NCI-H524 treated with DMSO at 0.1 percent for 48 hours (cell line): Measurements from ENCODE around the gene ATP8B1.

Experiments
- DNase-seq: peaks from one replicate; lab custom pipeline; 2025; lab: John Stamatoyannopoulos, UW

Gene ATP8B1

DNA sequence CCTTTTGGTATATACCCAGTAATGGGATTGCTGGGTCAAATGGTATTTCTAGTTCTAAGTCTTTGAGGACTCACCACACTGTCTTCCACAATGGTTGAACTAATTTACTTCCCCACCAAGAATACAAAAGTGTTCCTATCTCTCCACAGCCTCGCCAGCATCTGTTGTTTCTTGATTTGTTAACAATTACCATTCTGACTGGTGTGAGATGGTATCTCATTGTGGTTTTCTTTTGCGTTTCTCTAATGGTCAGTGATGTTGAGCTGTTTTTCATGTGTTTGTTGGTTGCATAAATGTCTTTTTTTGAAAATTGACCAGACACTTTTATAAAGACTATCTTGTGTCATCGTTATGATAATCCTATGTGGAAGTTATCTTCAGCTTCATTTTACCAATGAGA is 16.0 kb upstream of the ATP8B1 start:
- DNase-seq: no peak

DNA sequence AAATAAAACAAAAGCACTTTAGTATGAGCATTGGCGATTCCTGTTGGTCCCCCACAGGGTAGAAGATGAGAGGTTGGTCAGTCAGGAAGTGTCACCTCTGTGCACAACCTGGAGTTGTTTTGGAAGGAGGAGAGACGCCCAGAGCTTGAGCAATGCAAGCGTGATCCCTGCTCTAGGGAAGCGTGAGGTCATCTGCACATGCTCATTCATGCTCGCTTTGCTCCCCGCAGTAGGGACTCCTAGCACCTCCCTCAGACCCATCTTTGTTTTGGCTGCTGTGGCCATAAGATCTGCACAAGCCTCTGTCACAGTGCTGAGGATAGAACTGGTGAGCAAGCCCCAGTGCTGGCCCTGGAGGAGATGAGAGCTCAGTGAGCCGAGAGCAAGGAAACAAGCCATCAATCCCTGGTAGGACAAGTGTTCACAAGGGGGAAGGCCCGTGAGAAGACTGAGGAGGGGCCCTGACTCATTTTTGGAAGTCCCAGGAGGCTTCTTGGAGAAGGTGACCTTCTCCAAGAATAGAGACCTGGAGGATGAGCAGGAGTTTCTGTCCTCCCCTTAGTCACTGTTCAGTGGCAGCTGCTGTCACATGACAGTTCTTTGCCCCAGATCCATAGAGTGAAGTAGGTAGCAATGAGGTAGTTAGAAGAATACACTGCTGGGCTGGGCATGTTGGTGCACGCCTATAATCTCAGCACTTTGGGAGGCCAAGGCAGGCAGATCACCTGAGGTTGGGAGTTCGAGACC is 13.3 kb upstream of the ATP8B1 start:
- DNase-seq: no peak

DNA sequence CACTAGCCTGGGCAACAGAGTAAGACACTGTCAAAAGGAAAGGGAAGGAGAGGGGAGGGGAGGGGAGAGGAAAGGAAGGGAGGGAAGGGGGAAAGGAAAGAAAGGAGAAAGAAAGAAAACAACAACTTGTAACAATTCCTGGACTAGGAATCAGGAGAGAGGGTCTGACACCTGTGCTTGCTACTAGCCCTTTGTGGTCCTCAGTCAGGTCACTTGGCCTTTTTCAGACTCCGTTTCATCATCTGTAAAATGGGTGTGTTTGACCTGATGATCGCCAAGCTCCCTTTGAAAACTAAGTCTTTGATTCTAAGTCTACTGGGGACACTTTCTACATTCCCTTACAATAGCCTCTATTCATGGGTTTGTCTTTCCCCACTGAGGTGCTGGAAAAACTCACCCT is 11.4 kb upstream of the ATP8B1 start:
- DNase-seq: no peak

DNA sequence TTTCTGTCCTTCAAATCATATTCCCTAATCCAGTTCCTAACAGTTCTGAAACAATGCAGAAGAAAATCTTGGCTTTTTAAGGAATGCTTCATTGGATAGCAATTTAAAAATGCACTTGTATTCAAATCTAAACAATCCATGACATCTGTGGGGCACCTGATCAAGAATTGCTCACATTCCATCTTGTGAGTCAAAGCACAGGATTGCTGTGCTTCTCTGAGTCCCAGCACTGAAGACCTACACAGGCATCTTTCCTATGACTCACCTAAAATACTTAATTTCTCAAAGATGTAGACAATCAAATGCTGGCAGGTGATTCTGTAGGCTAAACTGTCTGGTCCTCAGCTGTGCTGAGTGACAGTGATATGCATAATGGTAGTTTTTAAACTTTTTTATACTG is 10.1 kb upstream of the ATP8B1 start:
- DNase-seq: no peak

DNA sequence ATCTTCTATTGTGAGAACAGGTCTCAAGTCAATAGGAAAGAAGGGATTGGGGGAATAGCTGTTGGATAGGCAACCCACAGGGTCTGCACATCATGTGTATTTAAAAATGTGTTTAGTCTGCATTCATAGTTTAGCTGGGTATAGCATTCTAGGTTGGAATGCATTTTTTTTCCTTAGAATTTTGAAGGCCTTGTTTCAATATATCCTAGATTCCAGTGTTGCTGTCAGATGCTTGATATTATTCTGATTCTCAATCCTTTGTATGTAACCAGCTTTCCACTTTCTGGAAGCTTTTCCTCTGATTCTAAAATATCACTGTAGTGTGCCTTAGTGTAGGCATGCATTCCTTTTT is 9.0 kb upstream of the ATP8B1 start:
- DNase-seq: no peak

DNA sequence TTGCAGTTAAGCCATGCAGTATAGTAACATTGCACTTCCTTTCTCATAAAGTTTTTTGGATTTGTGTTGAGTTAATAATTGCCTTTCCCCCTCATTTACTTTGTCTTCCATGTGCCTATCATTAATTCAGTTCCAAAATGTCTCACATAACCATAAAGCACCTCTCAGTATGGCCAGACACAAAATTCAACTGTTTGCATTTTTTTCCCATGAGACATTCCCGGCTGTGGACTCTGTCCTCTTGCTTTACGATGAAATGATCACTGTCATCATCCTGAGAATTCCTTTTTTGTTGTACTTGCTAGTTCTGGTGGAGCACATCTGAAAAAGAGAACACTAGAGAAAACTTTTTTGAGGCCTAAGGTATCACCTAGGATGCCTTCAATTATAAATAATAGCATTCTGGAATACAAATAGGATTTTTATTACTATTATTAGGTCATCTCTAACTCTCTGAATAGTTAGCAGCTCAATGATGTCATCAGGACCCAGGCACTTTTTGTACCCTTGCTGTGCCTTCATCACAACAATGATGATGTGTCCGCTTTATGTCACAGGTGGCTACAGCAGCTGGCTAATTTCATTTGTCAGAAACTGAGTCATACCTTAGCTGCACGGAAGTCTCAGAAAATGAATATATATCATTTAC is 8.5 kb upstream of the ATP8B1 start:
- no peak for DNase-seq

DNA sequence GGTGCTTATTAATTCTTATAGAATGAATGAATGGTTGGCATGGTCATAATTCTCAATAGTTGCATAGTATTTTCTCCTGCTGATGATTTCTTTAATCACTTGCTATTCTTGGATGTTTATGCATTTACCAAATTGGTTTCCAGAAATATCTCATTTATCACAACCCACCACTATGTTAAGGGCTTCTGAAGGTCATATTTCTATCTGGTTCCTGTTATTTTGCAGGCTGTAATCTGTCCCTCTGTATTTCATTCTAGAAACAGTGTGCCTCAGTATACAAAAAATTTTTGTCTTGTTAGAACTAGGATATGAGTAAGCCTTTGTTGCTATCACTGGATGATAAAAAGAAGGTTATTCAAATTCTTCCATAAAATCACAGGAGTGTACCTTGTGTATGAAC is 6.1 kb upstream of the ATP8B1 start:
- no peak for DNase-seq

DNA sequence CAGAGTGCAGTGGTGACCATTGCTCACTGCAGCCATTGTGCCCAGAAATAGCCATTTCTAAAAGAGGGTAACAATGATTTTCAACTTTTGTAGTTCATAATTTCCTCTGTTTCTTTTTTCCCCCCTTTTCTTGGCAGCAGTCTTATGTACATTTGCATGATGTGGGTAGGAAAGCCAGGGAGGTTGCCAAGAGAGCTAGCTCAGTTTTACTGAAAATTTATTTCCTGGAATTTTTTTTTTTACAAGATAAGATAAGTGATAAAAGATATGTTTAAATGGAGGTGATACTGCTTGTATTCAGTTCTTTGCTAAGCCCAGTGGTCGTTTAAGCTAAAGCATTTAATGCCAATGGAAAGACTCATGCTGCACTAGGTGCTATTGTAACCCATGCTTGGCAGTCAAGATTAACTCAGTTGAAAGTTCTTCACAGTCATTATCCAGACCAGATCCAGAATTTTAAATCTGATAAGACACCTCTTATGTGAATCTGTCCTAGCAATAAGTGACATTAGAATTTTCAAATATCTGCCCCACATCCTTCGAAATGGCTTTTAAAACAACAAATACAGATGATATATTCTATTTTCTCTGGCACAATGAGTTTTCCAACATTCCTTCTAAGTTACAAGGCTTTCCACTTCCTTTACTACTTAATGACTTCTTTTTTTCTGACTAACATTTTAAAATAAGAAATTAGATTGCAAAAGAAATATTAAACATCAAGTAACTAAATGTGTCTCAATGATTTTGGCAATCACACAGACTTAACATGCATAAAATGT is 4.4 kb upstream of the ATP8B1 start:
- no peak for DNase-seq

DNA sequence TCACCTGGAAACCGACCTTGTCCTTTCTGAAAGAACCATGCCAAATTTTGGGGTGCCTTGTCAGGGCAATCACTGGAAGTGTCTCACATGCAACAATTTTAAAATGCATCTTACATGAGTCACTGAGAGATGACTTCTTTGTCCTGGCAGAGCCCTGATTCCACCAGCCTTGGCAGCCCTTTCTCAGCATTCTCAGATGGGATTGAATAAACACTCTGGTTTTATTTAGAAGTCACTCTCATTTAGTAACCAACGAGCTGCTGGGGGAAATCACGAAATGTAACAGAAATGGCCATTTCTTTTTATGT is 3.8 kb upstream of the ATP8B1 start:
- no peak for DNase-seq

DNA sequence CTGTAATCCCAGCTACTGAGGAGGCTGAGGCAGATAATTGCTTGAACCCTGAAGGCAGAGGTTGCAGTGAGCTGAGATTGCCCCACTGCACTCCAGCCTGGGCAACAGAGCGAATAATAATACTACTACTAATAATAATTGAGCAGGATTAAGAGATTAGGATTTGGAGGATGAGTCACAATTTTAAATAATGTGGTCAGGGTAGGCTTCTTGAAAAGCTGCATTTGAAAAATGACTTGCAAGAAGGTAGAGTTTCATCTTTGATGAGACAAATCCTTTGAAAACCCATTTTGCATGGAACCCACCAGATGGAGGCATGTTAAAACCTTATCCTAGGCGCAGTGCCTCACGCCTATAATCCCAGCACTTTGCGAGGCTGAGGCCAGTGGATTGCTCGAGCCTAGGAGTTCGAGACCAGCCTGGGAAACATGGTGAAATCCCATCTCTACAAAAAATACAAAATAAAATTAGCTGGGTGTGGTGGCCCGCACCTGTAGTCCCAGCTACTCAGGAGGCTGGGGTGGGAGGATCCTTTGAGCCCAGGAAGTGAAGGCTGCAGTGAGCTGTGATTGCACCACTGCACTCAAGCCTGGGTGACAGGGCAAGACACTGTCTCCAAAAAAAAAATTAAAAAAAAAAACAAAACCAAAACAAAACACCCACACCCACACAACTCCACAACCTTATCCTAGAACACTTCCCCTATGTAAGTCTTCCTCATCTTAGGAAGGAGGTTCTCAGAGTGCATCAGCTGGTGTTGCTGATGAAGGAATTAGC is 3.3 kb upstream of the ATP8B1 start:
- no peak for DNase-seq

DNA sequence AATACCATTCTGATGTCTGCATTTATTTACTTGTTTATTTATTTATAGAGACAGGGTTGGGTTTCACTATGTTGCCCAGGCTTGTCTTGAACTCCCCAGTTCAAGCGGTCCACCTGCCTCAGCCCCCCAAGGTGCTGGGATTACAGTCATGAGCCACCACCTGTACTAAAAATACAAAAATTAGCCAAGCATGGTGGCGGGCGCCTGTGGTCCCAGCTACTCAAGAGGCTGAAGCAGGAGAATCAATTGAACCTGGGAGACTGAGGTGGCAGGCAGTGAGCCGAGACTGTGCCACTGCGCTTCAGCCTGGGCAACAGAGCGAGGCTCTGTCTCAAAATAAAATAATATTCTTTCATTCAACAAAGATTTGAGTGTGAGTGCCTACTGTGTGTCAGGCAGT is 2.0 kb upstream of the ATP8B1 start:
- no peak for DNase-seq

DNA sequence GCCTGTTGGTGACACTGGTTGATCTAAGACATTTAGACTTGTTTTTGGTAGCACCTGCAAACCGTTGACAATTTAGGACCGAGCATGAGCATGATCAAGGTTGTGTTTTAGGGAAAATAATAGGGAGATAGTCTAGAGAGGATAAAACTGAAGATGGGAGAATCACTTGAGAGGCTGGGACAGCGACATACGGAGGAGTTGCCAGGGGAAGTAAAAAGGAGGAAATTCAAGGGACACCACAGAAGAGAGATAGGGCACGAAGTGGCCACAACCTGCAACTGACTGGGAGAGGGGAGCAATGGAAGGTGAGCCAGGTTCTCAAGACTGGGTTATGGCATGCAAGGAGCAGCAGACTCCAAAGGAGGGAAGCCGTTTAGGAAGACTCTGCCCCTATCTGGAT is 1.4 kb upstream of the ATP8B1 start:
- DNase-seq: no peak

DNA sequence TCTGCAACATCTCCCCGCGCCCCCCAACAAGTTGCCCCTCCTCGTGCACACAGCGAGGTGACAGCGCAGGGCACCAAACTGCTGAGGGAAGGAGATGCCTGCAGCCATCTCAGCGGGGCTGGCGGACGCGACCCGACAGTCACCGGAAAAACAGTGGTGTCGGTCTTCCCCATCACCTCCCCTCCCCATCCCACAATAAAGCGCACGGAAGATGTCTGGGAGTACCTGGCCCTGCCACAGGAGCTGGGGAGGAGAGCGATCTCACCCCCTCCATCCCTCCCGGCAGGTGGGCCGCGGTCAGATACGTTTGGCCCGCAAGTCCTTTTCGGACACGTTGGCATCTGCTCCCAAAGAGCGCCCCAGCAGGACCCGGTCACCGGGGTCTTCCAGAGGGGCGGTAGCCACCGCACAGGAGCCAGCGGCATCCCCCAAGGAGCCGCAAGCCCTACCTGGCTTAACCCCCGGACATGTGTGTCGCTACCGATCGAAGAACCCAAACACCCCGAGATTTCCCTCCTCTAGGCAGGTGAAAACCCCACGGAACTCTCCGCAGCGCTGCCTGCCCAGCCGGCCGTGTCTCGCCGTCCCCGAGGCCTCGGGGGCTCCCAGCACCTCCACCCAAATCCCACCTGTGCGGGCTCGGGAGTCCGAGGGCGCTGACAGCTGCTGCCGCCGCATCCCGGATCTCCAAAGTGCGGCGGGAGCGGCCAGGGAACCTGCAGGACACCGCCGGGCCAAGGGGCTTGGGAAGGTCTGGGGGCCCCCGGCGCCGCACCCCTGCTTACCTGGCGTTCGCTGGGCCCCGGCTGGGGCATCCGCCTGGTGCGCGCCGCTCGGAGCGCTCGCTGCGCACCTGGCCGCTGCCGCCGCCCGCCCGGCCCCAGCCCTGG is 657 bp downstream of the ATP8B1 start:
- no peak for DNase-seq

DNA sequence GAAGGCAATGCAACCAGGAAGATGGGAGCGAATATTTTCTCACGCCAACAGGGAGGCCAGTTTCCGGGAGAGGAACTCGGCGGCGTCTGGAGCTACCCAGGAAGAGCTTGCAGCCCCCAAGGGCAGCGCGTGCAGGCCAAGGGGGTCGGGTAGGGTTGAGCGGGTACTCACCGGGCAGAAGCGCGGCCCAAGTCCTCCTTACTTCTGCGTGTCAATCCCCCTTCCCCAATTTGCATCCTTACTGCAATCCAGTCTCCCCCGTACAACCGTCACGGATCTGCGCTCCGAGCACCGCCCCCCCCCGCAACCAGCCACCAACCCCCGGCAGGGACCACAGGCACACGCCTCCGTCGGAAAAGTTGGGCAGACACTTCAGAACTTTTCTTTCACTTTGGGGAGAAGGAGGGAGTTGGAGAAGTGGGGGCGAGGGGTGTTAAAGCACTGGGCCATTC is 1.3 kb downstream of the ATP8B1 start:
- DNase-seq: no peak

DNA sequence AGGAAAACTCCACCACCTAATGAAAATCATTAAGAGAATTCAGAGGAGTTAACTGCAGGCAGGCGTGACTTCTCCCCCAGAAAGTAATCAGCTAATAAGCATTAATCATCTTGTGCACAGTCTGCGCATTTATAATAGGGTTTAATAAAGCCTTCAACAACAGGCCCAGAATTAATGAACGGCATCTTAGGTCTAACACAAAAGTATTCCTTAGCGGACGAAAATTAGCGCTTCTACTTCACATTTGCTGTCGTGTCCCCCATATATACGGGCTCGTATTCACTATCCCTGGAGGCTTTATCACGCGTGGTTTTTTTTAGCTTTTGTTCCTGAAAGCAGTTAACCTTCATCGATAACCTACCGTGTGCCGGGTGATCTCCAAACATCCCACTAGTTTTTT is 1.8 kb downstream of the ATP8B1 start:
- no peak for DNase-seq

DNA sequence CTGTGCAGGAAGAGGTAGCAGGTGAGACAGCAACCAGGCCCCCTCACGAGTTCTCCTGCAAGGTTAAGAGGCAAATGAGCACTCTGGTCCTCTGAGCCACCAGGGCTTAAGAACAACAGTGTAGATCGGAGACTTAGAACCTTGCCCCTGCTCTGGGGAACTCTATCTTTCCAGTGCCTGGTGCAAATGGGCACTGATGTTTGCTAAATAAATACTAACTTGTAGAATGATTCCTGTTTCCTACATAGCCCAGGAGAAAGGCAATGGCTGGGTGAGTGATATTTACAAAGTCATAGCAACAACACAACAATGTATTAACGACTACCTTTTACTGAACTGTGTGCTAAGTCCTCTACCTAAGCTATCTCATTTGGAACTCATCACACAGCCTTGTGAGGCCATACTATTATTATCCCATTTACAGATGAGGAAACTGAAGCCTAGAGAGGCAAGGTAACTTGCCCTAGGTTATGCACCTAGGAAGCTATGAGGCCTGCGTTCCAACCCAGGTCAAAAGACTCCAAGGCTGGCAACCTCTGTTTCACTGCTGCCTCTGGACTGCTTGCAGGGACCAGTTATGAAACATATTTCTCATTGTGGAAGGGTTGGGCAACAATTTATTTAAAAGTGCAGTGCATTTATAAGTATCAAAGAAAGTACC is 4.3 kb downstream of the ATP8B1 start:
- no peak for DNase-seq

DNA sequence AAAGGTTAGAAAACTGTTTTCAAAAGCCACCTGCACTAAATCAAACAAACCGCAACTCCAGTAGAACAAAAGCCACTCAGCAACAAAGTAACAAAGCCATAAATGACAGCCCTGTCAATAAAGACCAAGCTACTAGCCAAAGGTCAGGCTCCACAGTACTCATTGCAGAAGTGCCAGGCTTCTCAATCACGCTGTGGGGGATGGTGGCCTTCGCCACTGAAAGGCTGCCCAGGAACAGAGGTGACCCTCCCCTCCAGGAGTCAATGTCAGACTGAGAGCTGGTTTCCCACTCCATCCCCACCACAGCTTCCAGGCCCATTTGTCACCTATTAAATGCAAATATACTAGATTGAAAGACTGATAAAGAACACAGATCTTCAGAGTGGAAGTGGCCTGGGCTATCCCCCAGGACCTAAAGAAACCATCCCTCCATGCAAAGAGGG is 5.9 kb downstream of the ATP8B1 start:
- no peak for DNase-seq

DNA sequence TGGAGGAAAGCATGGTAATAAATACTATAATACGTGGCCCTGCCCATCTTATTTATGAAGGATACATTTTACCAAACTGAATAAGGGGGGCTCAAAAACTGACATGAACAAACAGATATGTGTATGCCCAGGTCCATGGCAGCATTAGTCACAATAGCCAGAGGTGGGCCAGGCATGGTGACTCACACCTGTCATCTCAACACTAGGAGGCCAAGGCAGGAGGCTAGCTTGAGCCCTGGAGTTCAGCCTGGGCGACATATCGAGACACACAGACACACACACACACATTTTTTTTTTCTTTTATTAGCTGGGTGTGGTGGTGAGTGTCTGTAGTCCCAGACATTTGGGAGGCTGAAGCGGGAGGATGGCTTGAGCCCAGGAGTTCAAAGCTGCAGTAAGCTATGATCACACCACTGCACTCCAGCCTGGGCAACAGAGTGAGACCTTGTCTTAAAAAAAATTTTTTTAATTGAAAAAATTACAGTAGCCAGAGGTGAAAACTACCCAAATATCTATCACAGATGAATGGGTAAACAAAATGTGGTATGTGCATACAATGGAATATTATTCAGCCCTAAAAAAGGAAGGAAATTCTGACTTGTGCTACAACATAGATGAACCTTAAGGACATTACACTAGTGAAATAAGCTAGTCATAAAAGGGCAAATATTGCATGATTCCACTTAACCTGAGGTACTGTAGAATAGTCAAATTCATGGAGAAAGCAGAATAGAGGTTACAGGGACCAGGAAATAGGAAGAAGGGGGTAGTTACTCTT is 8.0 kb downstream of the ATP8B1 start:
- no peak for DNase-seq

DNA sequence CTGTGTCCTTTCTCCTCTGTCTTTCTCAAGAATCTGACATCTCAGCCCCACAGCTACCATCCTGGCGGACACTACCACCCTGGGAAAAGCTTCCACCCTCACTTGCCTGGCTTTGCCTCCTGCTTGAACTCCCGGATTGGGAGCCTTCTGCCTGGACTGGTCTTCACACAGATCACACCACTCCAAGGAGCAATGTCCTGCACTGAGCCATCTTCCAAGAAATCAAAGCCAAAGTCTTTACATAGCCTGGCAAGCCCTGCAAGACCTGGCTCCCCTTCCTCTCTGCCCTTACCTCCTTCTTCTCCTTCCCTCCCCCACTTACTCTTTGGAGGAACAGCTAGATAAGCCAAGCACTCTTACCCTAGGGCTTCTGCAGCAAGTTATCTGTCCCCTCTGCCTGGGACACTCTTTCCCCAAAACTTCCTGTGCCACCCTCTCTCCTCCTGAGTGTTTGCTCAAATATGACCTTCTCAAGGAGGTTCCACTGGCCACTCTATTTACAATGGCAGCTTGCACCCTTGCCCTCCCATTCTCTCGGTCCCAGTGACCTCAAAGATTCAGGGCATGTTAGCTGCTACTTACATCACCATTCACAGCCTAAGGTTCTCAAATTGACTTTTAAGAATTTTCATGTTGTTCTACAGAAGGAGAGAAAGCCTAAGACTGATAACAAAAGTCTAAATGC is 9.7 kb downstream of the ATP8B1 start:
- no peak for DNase-seq
